ENCODE data around the gene ATP11A. TPM values are rescaled to one million over a fixed set of nuclear protein-coding genes. Genes with fewer than 3 reads are reported as not detected.

ATP11A gene
- total RNA-seq, 1 donor from 2014 or later: 80.6 TPM

- no peak overlapping the region for H3K4me3 Mint-ChIP-seq
- intact Hi-C loops (cut with micrococcal nuclease): no loop called here
- DNase-seq: no peak
- no peaks in the 10 kb centered on the region for H3K27me3 Mint-ChIP-seq
- no peaks in the 10 kb centered on the region for H3K36me3 Mint-ChIP-seq (ENCODE audit: low read depth)
- no peaks in the 10 kb centered on the region for H3K9me3 Mint-ChIP-seq
- H3K27ac Mint-ChIP-seq: no peak overlapping the region
- H3K4me1 Mint-ChIP-seq: peaks cover 13% of the 10 kb centered on the region
Observed at GRCh38 chr13:112772539-112772909, 82.7 kb downstream of the ATP11A start.

DNA sequence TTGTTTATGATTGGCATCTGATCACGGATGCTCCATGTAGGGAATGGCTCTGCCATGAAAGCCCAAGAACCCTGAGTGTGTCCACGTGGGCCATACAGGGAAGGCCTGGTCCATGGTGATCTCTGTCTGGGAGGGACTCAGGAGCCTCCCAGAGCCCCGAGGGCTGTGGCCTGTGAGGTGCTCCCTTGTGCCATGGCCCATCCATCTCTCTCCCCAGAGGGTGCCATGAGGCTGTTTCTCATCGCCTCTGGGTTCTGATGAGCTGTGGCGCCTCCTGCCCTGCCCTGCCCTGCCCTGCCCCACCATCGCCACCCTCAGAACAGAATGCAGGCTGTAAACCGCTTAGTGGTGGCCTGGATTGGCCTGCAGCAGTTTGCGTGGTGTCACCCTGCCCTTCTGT lies 83.1 kb downstream of the ATP11A start:
- Mint-ChIP-seq H3K27me3 (no peaks in the 10 kb centered on the region), H3K4me3 (no peak overlapping the region), H3K4me1 (peaks cover 10% of the 10 kb centered on the region), H3K36me3 (ENCODE audit: low read depth) (no peaks in the 10 kb centered on the region), H3K9me3 (no peaks in the 10 kb centered on the region), H3K27ac (no peak overlapping the region)
- DNase-seq: no peak
- intact Hi-C loops (cut with micrococcal nuclease): no loop called here

- intact Hi-C loops (cut with micrococcal nuclease): no loop called here
- Mint-ChIP-seq H3K4me1 (peaks cover 2% of the 10 kb centered on the region), H3K27me3 (no peaks in the 10 kb centered on the region), H3K36me3 (ENCODE audit: low read depth) (no peaks in the 10 kb centered on the region), H3K27ac (no peak overlapping the region), H3K4me3 (no peak overlapping the region), H3K9me3 (no peaks in the 10 kb centered on the region)
- DNase-seq: no peak
Observed at GRCh38 chr13:112773601-112774447, 84.0 kb downstream of the ATP11A start.

- H3K4me3 Mint-ChIP-seq: no peak overlapping the region
- intact Hi-C loops (cut with micrococcal nuclease): no loop called here
- no peaks in the 10 kb centered on the region for H3K27me3 Mint-ChIP-seq
Observed at GRCh38 chr13:112774448-112774792, 84.6 kb downstream of the ATP11A start.

GRCh38 chr13:112774829-112775565 lies 85.2 kb downstream of the ATP11A start:
- Mint-ChIP-seq H3K27ac (no peak overlapping the region), H3K4me3 (no peak overlapping the region), H3K36me3 (ENCODE audit: low read depth) (no peaks in the 10 kb centered on the region), H3K4me1 (no peaks in the 10 kb centered on the region), H3K9me3 (no peaks in the 10 kb centered on the region), H3K27me3 (no peaks in the 10 kb centered on the region)
- no peak for DNase-seq
- intact Hi-C loops (cut with micrococcal nuclease): no loop called here

More at GRCh38 chr13:112774448-112774792, 84.6 kb downstream of the ATP11A start:
- H3K36me3 Mint-ChIP-seq (ENCODE audit: low read depth): no peaks in the 10 kb centered on the region
- no peaks in the 10 kb centered on the region for H3K9me3 Mint-ChIP-seq
- H3K4me1 Mint-ChIP-seq: no peaks in the 10 kb centered on the region
- no peak for DNase-seq
- H3K27ac Mint-ChIP-seq: no peak overlapping the region

GRCh38 chr13:112775791-112776279 lies 86.0 kb downstream of the ATP11A start:
- Mint-ChIP-seq H3K9me3 (no peaks in the 10 kb centered on the region), H3K27ac (no peak overlapping the region)

GRCh38 chr13:112776354-112776753 lies 86.5 kb downstream of the ATP11A start:
- Mint-ChIP-seq H3K4me3 (no peak overlapping the region), H3K9me3 (no peaks in the 10 kb centered on the region), H3K36me3 (ENCODE audit: low read depth) (no peaks in the 10 kb centered on the region), H3K27ac (no peak overlapping the region), H3K4me1 (peaks cover 5% of the 10 kb centered on the region), H3K27me3 (no peaks in the 10 kb centered on the region)
- DNase-seq: no peak
- intact Hi-C loops (cut with micrococcal nuclease): no loop called here

More at GRCh38 chr13:112775791-112776279, 86.0 kb downstream of the ATP11A start:
- DNase-seq: no peak
- no peak overlapping the region for H3K4me3 Mint-ChIP-seq
- no peaks in the 10 kb centered on the region for H3K27me3 Mint-ChIP-seq
- H3K36me3 Mint-ChIP-seq (ENCODE audit: low read depth): no peaks in the 10 kb centered on the region
- intact Hi-C loops (cut with micrococcal nuclease): no loop called here
- peaks cover 5% of the 10 kb centered on the region for H3K4me1 Mint-ChIP-seq

DNA sequence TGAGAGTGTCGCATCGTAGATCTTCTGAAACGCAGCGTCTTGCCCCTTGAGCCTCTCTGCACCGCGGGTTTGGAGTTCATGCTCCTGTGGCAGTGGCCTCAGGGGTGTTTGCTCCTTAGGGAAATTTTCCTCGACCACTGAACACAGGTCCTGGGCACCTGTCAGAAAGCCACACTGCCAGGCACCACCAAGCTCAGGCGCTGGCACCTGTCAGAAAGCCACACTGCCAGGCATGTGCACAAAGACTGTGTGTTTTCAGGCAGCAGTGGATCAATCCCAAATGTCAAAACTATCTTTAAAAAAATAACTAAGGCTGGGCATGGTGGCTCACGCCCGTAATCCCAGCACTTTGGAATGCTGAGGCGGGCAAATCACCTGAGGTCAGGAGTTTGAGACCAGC lies 87.1 kb downstream of the ATP11A start:
- intact Hi-C loops (cut with micrococcal nuclease): no loop called here
- H3K4me1 Mint-ChIP-seq: peaks cover 5% of the 10 kb centered on the region

GRCh38 chr13:112777637-112778406 lies 88.0 kb downstream of the ATP11A start:
- DNase-seq: no peak
- intact Hi-C loops (cut with micrococcal nuclease): no loop called here
- H3K4me3 Mint-ChIP-seq: no peak overlapping the region
- no peaks in the 10 kb centered on the region for H3K27me3 Mint-ChIP-seq
- no peaks in the 10 kb centered on the region for H3K9me3 Mint-ChIP-seq
- H3K4me1 Mint-ChIP-seq: peaks cover 5% of the 10 kb centered on the region
- no peaks in the 10 kb centered on the region for H3K36me3 Mint-ChIP-seq (ENCODE audit: low read depth)
- H3K27ac Mint-ChIP-seq: no peak overlapping the region

More for the DNA sequence above, 87.1 kb downstream of the ATP11A start:
- H3K9me3 Mint-ChIP-seq: no peaks in the 10 kb centered on the region
- no peak for DNase-seq
- H3K4me3 Mint-ChIP-seq: no peak overlapping the region
- H3K27me3 Mint-ChIP-seq: no peaks in the 10 kb centered on the region
- no peak overlapping the region for H3K27ac Mint-ChIP-seq
- no peaks in the 10 kb centered on the region for H3K36me3 Mint-ChIP-seq (ENCODE audit: low read depth)

DNA sequence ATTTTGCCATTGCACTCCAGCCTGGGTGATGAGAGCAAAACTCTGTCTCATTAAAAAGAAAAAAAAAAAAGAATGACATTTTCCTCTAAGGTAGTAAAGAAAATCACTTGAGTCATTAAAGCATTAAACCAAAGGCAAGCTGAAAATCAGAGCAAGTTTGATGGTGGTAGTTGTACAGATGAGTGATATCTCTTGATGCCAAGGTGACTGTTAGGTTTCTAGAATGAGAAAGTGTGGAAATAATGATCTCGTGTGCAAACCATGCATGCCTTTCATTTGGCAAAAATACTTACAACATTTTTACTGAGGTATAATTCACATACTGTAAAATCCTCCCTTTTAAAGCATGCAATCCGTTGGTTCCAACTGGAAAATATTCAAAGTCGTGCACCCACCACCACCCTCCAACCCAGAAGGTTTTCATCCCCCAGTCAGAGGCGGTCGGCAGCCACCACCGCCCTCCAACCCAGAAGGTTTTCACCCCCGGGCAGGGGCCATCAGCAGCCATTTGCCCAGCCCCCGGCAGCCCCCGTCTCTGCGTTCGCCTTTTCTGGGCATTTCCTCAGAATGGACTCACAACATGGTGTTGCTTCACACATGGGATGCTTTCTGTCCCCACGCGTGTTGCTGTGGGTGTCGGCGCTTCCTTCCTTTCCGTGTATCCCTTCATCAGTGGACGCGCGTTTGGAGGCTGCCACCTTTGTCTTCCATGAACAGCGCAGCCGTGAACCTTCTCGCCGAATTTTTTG lies 90.2 kb downstream of the ATP11A start:
- Mint-ChIP-seq H3K36me3 (ENCODE audit: low read depth) (no peaks in the 10 kb centered on the region), H3K4me3 (no peak overlapping the region), H3K4me1 (peaks cover 8% of the 10 kb centered on the region), H3K9me3 (no peaks in the 10 kb centered on the region), H3K27ac (peak overlapping the region; percentile 9), H3K27me3 (no peaks in the 10 kb centered on the region)
- DNase-seq: no peak
- intact Hi-C loops (cut with micrococcal nuclease): no loop called here

DNA sequence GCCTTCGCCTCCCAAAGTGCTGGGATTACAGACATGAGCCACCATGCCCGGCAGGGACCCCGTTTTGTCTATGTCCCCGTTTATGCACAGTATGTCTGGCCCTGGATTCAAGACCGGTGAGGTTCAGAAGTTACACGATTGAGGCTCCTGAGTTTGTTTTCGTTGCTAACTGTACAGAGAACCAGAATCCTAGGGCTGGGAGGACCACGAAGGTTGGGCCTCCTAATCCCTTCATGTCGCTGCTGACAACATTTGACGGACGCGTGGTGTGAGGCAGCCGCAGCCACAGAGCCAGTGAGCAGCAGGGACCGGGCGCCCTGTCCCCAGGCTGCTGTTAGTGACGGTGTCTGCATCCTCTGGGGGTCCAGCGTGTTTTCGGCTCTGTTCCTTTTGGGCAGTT lies 91.4 kb downstream of the ATP11A start:
- intact Hi-C loops (cut with micrococcal nuclease): no loop called here
- H3K4me3 Mint-ChIP-seq: no peak overlapping the region
- H3K9me3 Mint-ChIP-seq: no peaks in the 10 kb centered on the region
- H3K36me3 Mint-ChIP-seq (ENCODE audit: low read depth): peaks cover 4% of the 10 kb centered on the region
- H3K27ac Mint-ChIP-seq: no peak overlapping the region
- no peak for DNase-seq
- peaks cover 8% of the 10 kb centered on the region for H3K4me1 Mint-ChIP-seq
- H3K27me3 Mint-ChIP-seq: no peaks in the 10 kb centered on the region

- DNase-seq: no peak
- H3K27ac Mint-ChIP-seq: no peak overlapping the region
- intact Hi-C loops (cut with micrococcal nuclease): no loop called here
Observed at GRCh38 chr13:112781881-112782361, 92.1 kb downstream of the ATP11A start.

GRCh38 chr13:112782429-112783010 lies 92.7 kb downstream of the ATP11A start:
- Mint-ChIP-seq H3K36me3 (ENCODE audit: low read depth) (peaks cover 7% of the 10 kb centered on the region), H3K9me3 (no peaks in the 10 kb centered on the region)
- intact Hi-C loops (cut with micrococcal nuclease): no loop called here

More at GRCh38 chr13:112781881-112782361, 92.1 kb downstream of the ATP11A start:
- Mint-ChIP-seq H3K4me1 (peaks cover 8% of the 10 kb centered on the region), H3K9me3 (no peaks in the 10 kb centered on the region), H3K27me3 (no peaks in the 10 kb centered on the region), H3K36me3 (ENCODE audit: low read depth) (peaks cover 7% of the 10 kb centered on the region), H3K4me3 (no peak overlapping the region)

More at GRCh38 chr13:112782429-112783010, 92.7 kb downstream of the ATP11A start:
- H3K4me1 Mint-ChIP-seq: peaks cover 8% of the 10 kb centered on the region
- DNase-seq: no peak
- no peak overlapping the region for H3K4me3 Mint-ChIP-seq
- no peak overlapping the region for H3K27ac Mint-ChIP-seq
- H3K27me3 Mint-ChIP-seq: no peaks in the 10 kb centered on the region
